Brain microvascular endothelial cell (primary cell): ENCODE data around the gene ADCY3.
A peak's percentile ranks its signal among the peaks of the same experiment; 100 is the strongest.

Source experiments
- DNase-seq: peaks from one replicate; pipeline ENCODE4 v3.0.0-alpha.2; 2020
- H3K27ac ChIP-seq: fragments of 250-450 bp; sonication (Bioruptor Pico); 2 replicates; pipeline ENCODE4 v1.5.1; 2020; ENCODE audit warnings: mild to moderate bottlenecking, moderate library complexity
- H3K27me3 ChIP-seq: fragments of 250-450 bp; sonication (Bioruptor Pico); replicated peaks from 2 replicates; pipeline ENCODE4 v1.5.1; 2020; ENCODE audit warnings: mild to moderate bottlenecking
- H3K36me3 ChIP-seq: fragments of 250-450 bp; sonication (Bioruptor Pico); replicated peaks from 2 replicates; pipeline ENCODE4 v1.5.1; 2020; ENCODE audit warnings: mild to moderate bottlenecking
- H3K4me3 ChIP-seq: 2 replicates; pipeline ENCODE4 v1.5.1; 2011; ENCODE audit warnings: low read depth, mild to moderate bottlenecking, control low read depth, low read length, moderate library complexity
- CTCF ChIP-seq: IDR thresholded peaks from 2 replicates; pipeline ENCODE4 v1.5.1; 2011; ENCODE audit warnings: low read depth, mild to moderate bottlenecking, moderate library complexity, low read length, control low read depth, inconsistent platforms; ENCODE audit errors: missing control alignments
- in situ Hi-C: cut with HindIII; loops from 2 replicates; pipeline ENCODE4 v1.10.0; 2017; ENCODE audit warnings: low sequenced_read_pairs, low pct_ligation_motif_present

The ADCY3 gene

GRCh38 chr2:24920098-24920808 is at the start of gene ADCY3:
Gene ADCY3, minus strand, starts transcription at chr2:24920237. Its CDS starts 1,250 bp downstream, at chr2:24918987.
- in situ Hi-C loops = no loop called here
- DNase-seq = no peak

GRCh38 chr2:24969784-24970183 is 49.7 kb upstream of the ADCY3 start:
- Histone ChIP-seq H3K27me3 (no peaks in the 10 kb centered on the region), H3K27ac (no peak overlapping the region), H3K4me3 (no peak overlapping the region), H3K36me3 (peaks cover 3% of the 10 kb centered on the region)
- TF ChIP-seq CTCF = no peak
- no peak for DNase-seq
- in situ Hi-C loops = no loop called here

More at GRCh38 chr2:24920098-24920808, at the start of gene ADCY3:
- H3K4me3 ChIP-seq = peak within 1 kb of the TSS; percentile 61
- TF ChIP-seq CTCF = no peak
- no peaks in the 10 kb centered on the region for H3K27me3 ChIP-seq
- no peaks in the 10 kb centered on the region for H3K36me3 ChIP-seq
- H3K27ac ChIP-seq = no peak within 1 kb of the TSS

GRCh38 chr2:24961903-24962302 is 41.9 kb upstream of the ADCY3 start:
- Histone ChIP-seq H3K27ac (no peak overlapping the region), H3K4me3 (no peak overlapping the region), H3K27me3 (no peaks in the 10 kb centered on the region), H3K36me3 (peaks cover 3% of the 10 kb centered on the region)
- in situ Hi-C loops = no loop called here
- DNase-seq = no peak
- no peak for TF ChIP-seq CTCF

GRCh38 chr2:24959761-24960160 is 39.7 kb upstream of the ADCY3 start:
- Histone ChIP-seq H3K27ac (no peak overlapping the region), H3K4me3 (no peak overlapping the region), H3K36me3 (peaks cover 9% of the 10 kb centered on the region), H3K27me3 (no peaks in the 10 kb centered on the region)
- DNase-seq = no peak
- TF ChIP-seq CTCF = no peak
- in situ Hi-C loops = no loop called here

- TF ChIP-seq CTCF = no peak
- H3K4me3 ChIP-seq = no peak overlapping the region
- in situ Hi-C loops = no loop called here
- H3K27me3 ChIP-seq = no peaks in the 10 kb centered on the region
- no peak for DNase-seq
- H3K27ac ChIP-seq = no peak overlapping the region
- H3K36me3 ChIP-seq = peaks cover 9% of the 10 kb centered on the region
These were observed 38.4 kb upstream of the ADCY3 start for GRCh38 chr2:24958411-24958935.
